Astrocyte (in vitro differentiated cells and primary cell): Measurements from ENCODE around the gene KIF3B. TPM values are rescaled to one million over a fixed set of nuclear protein-coding genes. Genes with fewer than 3 reads are reported as not detected.

Experiments used
- DNase-seq: peaks from one replicate; pipeline ENCODE4 v3.0.0-alpha.2; 2010; ENCODE audit warnings: low read depth
- FAIRE-seq: peaks from 2 replicates; lab custom pipeline; 2011; peaks lifted over from hg19 to GRCh38; lab: Jason Lieb, UNC
- H2AFZ ChIP-seq: 2 replicates; pipeline ENCODE4 v1.6.0; 2012; ENCODE audit warnings: low read depth, low read length, inconsistent platforms
- H3K27ac ChIP-seq: 2 replicates; pipeline ENCODE4 v1.5.1; 2011; ENCODE audit warnings: low read depth, low read length, inconsistent platforms
- H3K27me3 ChIP-seq: 2 replicates; pipeline ENCODE4 v1.6.0; 2011; ENCODE audit warnings: low read length, inconsistent platforms; ENCODE audit not compliant: insufficient read depth
- H3K36me3 ChIP-seq: 2 replicates; pipeline ENCODE4 v1.5.1; 2011; ENCODE audit warnings: low read length, inconsistent platforms; ENCODE audit not compliant: insufficient read depth
- H3K4me1 ChIP-seq: 2 replicates; pipeline ENCODE4 v1.5.1; 2011; ENCODE audit warnings: low read length, inconsistent platforms; ENCODE audit not compliant: insufficient read depth
- H3K4me2 ChIP-seq: 2 replicates; pipeline ENCODE4 v1.6.0; 2012; ENCODE audit warnings: low read length, inconsistent platforms
- H3K4me3 ChIP-seq: 2 replicates; pipeline ENCODE4 v1.5.1; 2011; ENCODE audit warnings: low read depth, mild to moderate bottlenecking, low read length, inconsistent platforms; ENCODE audit not compliant: insufficient read depth
- H3K79me2 ChIP-seq: 2 replicates; pipeline ENCODE4 v1.6.0; 2012; ENCODE audit warnings: mild to moderate bottlenecking, low read length, inconsistent platforms; ENCODE audit not compliant: insufficient read depth
- H3K9ac ChIP-seq: 2 replicates; pipeline ENCODE4 v1.6.0; 2012; ENCODE audit warnings: mild to moderate bottlenecking, low read length, inconsistent platforms
- H3K9me3 ChIP-seq: 2 replicates; pipeline ENCODE4 v1.5.1; 2012; ENCODE audit warnings: low read depth, mild to moderate bottlenecking, low read length, inconsistent platforms; ENCODE audit not compliant: insufficient read depth
- H4K20me1 ChIP-seq: 2 replicates; pipeline ENCODE4 v1.6.0; 2012; ENCODE audit warnings: low read length, inconsistent platforms; ENCODE audit not compliant: insufficient read depth
- H3K27ac Mint-ChIP-seq: one replicate; pipeline ENCODE4 v1.8.0; 2021; ENCODE audit warnings: mild to moderate bottlenecking, mixed read lengths; ENCODE audit not compliant: unreplicated experiment
- H3K27me3 Mint-ChIP-seq: one replicate; pipeline ENCODE4 v1.8.0; 2021; ENCODE audit warnings: low read depth, mixed read lengths; ENCODE audit not compliant: unreplicated experiment
- H3K36me3 Mint-ChIP-seq: one replicate; pipeline ENCODE4 v1.8.0; 2021; ENCODE audit warnings: low read depth, mixed read lengths; ENCODE audit not compliant: unreplicated experiment
- H3K4me1 Mint-ChIP-seq: one replicate; pipeline ENCODE4 v1.8.0; 2021; ENCODE audit warnings: low read depth, mixed read lengths; ENCODE audit not compliant: unreplicated experiment
- H3K4me3 Mint-ChIP-seq: one replicate; pipeline ENCODE4 v1.8.0; 2021; ENCODE audit warnings: mild to moderate bottlenecking, moderate library complexity, mixed read lengths; ENCODE audit not compliant: unreplicated experiment
- H3K9me3 Mint-ChIP-seq: one replicate; pipeline ENCODE4 v1.8.0; 2021; ENCODE audit warnings: mild to moderate bottlenecking, mixed read lengths; ENCODE audit not compliant: unreplicated experiment
- EZH2 ChIP-seq: IDR thresholded peaks from 2 replicates; pipeline ENCODE4 v1.6.1; 2012; ENCODE audit warnings: mild to moderate bottlenecking, low read length, inconsistent platforms; ENCODE audit not compliant: insufficient read depth
- total RNA-seq: library from RNA; stranded (reverse); gene quantifications from 2 replicates; pipeline ENCODE4 v1.2.1, GENCODE V29; 2021
- TF ChIP-seq, protein P1 (sequence below): IDR thresholded peaks from 2 replicates; pipeline ENCODE4 v1.5.1; 2011; ENCODE audit warnings: low read depth, mild to moderate bottlenecking, inconsistent platforms, low read length, moderate library complexity; ENCODE audit not compliant: insufficient read depth

Gene KIF3B
- total RNA-seq, 1 donor from 2014 or later = 28.5 TPM

DNA sequence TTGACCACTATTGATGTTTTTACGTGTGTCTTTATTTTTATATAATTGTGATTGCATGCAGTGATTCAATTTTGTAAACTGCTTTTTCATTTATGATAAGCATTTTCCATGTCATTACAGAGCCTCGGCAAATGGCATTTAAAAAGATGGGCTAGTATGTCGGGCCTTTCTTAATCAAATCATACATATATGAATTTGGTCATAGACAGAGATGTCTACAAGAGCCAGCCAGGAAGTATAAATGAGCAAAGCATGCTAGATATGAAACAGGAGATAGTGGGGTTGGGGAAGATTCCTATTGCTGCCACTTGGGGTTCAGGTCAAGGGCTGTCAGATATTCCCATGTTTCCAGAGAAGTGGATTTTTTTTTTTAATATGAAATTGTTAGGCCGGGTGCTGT is 20.0 kb downstream of the KIF3B start:
- Histone ChIP-seq H3K4me1 (no peaks in the 10 kb centered on the region), H4K20me1 (peaks cover 66% of the 10 kb centered on the region), H3K4me3 (no peak overlapping the region), H3K27me3 (no peaks in the 10 kb centered on the region), H3K79me2 (peaks cover 36% of the 10 kb centered on the region), H3K27ac (no peak overlapping the region), H3K9me3 (no peaks in the 10 kb centered on the region), H3K9ac (no peak overlapping the region), H3K36me3 (no peaks in the 10 kb centered on the region), H3K4me2 (no peak overlapping the region), H2AFZ (no peak overlapping the region)
- no peaks in the 10 kb centered on the region for H3K27me3 Mint-ChIP-seq
- FAIRE-seq (no peak), DNase-seq (no peak)
- peaks cover 3% of the 10 kb centered on the region for H3K4me1 Mint-ChIP-seq
- no peaks in the 10 kb centered on the region for H3K36me3 Mint-ChIP-seq
- H3K9me3 Mint-ChIP-seq = peaks cover 1% of the 10 kb centered on the region
- TF ChIP-seq, protein P1, sequence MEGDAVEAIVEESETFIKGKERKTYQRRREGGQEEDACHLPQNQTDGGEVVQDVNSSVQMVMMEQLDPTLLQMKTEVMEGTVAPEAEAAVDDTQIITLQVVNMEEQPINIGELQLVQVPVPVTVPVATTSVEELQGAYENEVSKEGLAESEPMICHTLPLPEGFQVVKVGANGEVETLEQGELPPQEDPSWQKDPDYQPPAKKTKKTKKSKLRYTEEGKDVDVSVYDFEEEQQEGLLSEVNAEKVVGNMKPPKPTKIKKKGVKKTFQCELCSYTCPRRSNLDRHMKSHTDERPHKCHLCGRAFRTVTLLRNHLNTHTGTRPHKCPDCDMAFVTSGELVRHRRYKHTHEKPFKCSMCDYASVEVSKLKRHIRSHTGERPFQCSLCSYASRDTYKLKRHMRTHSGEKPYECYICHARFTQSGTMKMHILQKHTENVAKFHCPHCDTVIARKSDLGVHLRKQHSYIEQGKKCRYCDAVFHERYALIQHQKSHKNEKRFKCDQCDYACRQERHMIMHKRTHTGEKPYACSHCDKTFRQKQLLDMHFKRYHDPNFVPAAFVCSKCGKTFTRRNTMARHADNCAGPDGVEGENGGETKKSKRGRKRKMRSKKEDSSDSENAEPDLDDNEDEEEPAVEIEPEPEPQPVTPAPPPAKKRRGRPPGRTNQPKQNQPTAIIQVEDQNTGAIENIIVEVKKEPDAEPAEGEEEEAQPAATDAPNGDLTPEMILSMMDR = no peak
- no peak for TF ChIP-seq EZH2
- H3K27ac Mint-ChIP-seq = no peak overlapping the region
- no peak overlapping the region for H3K4me3 Mint-ChIP-seq

DNA sequence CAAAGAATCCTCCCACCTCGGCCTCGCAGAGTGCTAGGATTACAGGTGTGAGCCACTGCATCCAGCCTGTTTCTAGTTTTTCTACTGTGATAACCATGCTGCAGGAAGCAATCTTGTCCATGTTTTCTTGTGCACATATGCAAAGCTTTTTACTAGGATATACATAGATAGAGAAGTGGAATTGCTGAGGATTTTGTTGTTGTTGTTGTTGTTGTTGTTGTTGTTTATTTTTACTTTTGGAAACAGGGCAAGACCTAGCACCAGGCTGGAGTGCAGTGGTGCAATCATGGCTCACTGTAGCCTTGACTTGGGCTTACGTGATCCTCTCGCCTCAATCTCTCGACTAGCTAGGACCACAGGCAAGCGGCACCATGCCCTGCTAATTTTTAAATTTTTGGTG is 23.2 kb downstream of the KIF3B start:
- Histone ChIP-seq H2AFZ (no peak overlapping the region), H3K36me3 (no peaks in the 10 kb centered on the region), H4K20me1 (peaks cover 61% of the 10 kb centered on the region), H3K4me3 (no peak overlapping the region), H3K79me2 (peaks cover 45% of the 10 kb centered on the region), H3K27me3 (no peaks in the 10 kb centered on the region), H3K4me2 (no peak overlapping the region), H3K27ac (no peak overlapping the region), H3K9me3 (no peaks in the 10 kb centered on the region), H3K4me1 (no peaks in the 10 kb centered on the region), H3K9ac (no peak overlapping the region)
- FAIRE-seq (no peak), DNase-seq (no peak)
- Mint-ChIP-seq H3K4me3 (no peak overlapping the region), H3K27me3 (no peaks in the 10 kb centered on the region), H3K36me3 (peaks cover 3% of the 10 kb centered on the region), H3K9me3 (no peaks in the 10 kb centered on the region), H3K27ac (no peak overlapping the region), H3K4me1 (peaks cover 3% of the 10 kb centered on the region)
- TF ChIP-seq, protein P1 = no peak
- no peak for TF ChIP-seq EZH2

DNA sequence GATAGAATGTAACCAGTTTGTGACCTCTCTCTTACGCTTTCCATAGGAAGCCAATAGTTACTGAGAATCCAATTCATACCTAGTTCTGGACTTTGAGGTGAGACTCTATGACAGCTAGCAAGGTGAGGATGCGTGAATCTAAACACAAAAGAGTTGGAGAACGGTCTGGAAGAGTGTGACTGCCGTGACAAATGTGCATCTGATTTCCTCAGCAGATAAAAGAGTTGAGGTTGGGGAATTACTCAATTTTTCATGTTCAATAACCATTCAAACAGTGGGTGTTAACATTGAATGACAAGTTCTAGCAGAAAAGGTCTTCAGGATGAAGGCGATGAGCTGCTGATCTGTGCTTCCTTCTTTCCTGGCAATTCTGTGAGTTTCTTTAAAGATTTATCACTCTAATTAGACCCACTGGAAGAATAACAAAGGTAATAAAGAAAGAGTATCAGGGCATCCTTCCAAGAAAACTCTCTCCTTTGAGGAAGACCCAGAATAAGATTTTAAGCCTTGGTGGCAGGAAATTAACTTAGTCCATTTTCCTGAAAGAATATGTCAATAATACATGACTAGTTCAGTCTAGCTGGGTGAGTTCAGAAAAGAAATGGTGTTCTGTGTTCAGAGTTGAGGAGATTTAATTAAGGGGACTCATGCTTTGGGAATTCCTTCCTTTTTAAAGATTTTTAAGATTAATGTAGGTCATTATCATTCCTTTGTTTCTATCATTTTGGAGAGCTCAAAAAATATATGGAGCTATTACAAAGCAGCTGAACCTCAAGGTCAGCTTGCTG is 24.5 kb downstream of the KIF3B start:
- H3K27ac Mint-ChIP-seq = no peak overlapping the region
- Histone ChIP-seq H3K36me3 (no peaks in the 10 kb centered on the region), H3K9me3 (no peaks in the 10 kb centered on the region), H3K27me3 (no peaks in the 10 kb centered on the region), H3K4me1 (no peaks in the 10 kb centered on the region), H3K4me3 (no peak overlapping the region), H4K20me1 (peaks cover 54% of the 10 kb centered on the region), H3K27ac (no peak overlapping the region), H3K79me2 (peaks cover 43% of the 10 kb centered on the region), H2AFZ (no peak overlapping the region), H3K4me2 (no peak overlapping the region), H3K9ac (no peak overlapping the region)
- H3K4me3 Mint-ChIP-seq = no peak overlapping the region
- no peaks in the 10 kb centered on the region for H3K9me3 Mint-ChIP-seq
- H3K36me3 Mint-ChIP-seq = peaks cover 3% of the 10 kb centered on the region
- H3K27me3 Mint-ChIP-seq = no peaks in the 10 kb centered on the region
- H3K4me1 Mint-ChIP-seq = peaks cover 3% of the 10 kb centered on the region
- TF ChIP-seq, protein P1 = no peak
- no peak for TF ChIP-seq EZH2
- FAIRE-seq (no peak), DNase-seq (no peak)
